ENCODE results near the gene C22orf39.

DNA sequence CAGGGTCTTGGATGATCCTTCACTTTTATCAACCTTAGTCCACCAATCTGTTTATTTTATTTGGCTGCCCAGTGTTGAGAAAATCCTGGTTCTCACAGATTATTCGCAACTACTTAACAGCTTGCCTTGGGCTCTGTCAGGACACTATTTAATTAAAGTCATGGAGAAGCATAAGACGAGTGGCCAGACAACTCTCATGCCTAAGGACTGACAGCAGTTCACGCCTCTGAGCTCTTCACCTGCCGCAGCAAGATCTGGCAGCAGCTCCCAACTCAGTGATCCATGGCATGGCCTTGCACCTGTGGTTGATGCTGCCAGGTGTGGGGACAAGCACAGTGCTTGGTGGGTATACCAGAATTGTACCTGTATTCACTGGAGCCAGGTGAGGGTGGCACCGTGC lies 53.8 kb downstream of the C22orf39 start:
- TF ChIP-seq GATA2 (IDR thresholded peaks at IDR 0.05; ENCODE audit: low read depth, low read length): no peak
- no peak for TF ChIP-seq GATA3 (IDR thresholded peaks at IDR 0.05; ENCODE audit: low read depth, low read length)
